ENCODE data around the gene CLIC3. TPM values are rescaled to one million over a fixed set of nuclear protein-coding genes. Genes with fewer than 3 reads are reported as not detected.

The CLIC3 gene
- total RNA-seq, 2 experiments from 2014 or later = 2.1 to 2.8 TPM

DNA sequence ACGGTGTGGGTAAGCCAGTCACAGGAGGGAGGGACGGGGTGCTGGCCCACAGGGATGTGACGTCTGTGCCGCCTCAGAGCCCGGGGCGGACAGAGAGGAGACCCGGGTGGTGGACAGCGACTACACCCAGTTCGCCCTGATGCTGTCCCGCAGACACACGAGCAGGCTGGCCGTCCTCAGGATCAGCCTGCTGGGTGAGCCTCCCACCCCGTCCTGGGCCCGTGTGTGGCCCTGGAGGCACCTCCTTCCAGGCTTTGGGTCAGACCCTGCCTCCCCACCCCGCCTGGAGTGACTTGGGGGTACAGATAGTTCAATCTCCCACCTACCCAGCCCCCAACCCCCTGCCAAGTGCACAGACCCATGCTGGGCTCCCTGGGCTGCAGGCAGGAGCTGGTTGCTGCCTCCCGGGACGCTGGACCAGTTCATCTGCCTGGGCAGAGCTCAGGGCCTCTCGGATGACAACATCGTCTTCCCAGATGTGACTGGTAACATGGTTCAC, 42.5 kb downstream of the CLIC3 start:
- Mint-ChIP-seq H3K4me3 (no peak overlapping the region), H3K4me1 (ENCODE audit: low read depth) (peaks cover 5% of the 10 kb centered on the region), H3K27ac (no peak overlapping the region), H3K36me3 (ENCODE audit: low read depth) (no peaks in the 10 kb centered on the region), H3K27me3 (no peaks in the 10 kb centered on the region), H3K9me3 (peaks cover 2% of the 10 kb centered on the region)
- ATAC-seq (ENCODE audit: poor library complexity) (no peak), DNase-seq (peak in 1 of 14 experiments; percentile 5)
- Histone ChIP-seq H3K27me3 (ENCODE audit: control insufficient read depth in 1 of 2, insufficient read depth in 2 of 2, low read length in 2 of 2) (no peaks in the 10 kb centered on the region), H3K4me1 (ENCODE audit: insufficient read depth, low read length) (peaks cover 35% of the 10 kb centered on the region), H3K9me3 (ENCODE audit: control insufficient read depth in 1 of 2, insufficient read depth in 1 of 2, low read length in 2 of 2) (peaks cover 0 to 3% of the 10 kb centered on the region in 2 experiments), H3K4me3 (ENCODE audit: low read length) (no peak overlapping the region), H3K27ac (ENCODE audit: low read depth in 1 of 2, low read length in 2 of 2) (no peak overlapping the region), H3K36me3 (ENCODE audit: insufficient read depth, low read length) (no peaks in the 10 kb centered on the region)
- TF ChIP-seq CTCF (IDR thresholded peaks at IDR 0.05) = no peak
- CTCF ChIA-PET = interaction anchor here (1.5 kb wide), 1 partner anchor 112 kb away, joined by 3 read pairs; the partner anchor contains the start of gene AJM1
- intact Hi-C loops (cut with DNase I, micrococcal nuclease) = loop anchor here in 1 of 2 experiments (10.0 kb wide), 1 partner anchor 829 kb away; no protein-coding TSS in a partner anchor
- POLR2A ChIA-PET = no interaction called here

DNA sequence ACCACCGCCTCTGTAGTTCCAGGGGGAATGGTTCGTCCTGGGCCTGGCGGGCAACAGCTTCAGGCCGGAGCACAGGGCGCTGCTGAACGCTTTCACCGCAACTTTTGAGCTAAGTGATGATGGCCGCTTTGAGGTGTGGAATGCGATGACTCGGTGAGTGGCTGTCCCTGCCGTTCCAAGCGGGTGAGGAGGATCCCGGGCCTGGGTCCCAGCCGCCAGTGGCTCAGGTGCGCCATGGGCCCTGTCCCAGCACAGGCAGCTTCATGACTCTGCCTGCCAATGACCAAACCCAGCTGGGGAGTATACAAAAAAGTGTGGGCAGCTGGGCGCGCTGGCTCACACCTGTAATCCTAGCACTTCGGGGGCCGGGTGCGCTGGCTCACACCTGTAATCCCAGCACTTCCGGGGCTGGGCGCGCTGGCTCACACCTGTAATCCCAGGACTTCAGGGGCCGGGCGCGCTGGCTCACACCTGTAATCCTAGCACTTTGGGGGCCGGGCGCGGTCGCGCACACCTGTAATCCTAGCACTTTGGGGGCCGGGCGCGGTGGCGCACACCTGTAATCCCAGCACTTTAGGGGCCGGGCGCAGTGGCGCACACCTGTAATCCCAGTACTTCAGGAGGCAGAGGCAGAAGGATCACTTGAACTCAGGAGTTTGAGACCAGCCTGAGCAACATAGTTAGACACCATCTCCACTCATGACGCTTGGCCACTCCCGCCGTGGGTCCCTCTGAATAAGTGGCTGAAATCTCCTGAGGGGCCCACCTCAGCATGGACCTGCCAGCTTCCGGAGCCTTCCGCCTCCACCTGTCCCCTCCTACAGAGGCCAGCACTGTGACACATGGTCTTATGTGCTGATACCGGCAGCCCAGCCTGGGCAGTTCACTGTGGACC, 43.2 kb downstream of the CLIC3 start:
- no peak for ATAC-seq (ENCODE audit: poor library complexity)
- intact Hi-C loops (cut with DNase I, micrococcal nuclease) = loop anchor here in 1 of 2 experiments (10.0 kb wide), 1 partner anchor 828 kb away; no protein-coding TSS in a partner anchor

More for the DNA sequence above, 43.2 kb downstream of the CLIC3 start:
- DNase-seq = no peak
- H3K4me1 Mint-ChIP-seq (ENCODE audit: low read depth) = peaks cover 5% of the 10 kb centered on the region
- H3K4me3 ChIP-seq (ENCODE audit: low read length) = no peak overlapping the region
- H3K27me3 ChIP-seq (ENCODE audit: control insufficient read depth in 1 of 2, insufficient read depth in 2 of 2, low read length in 2 of 2) = no peaks in the 10 kb centered on the region
- no peak overlapping the region for H3K27ac ChIP-seq (ENCODE audit: low read depth in 1 of 2, low read length in 2 of 2)
- no peaks in the 10 kb centered on the region for H3K9me3 ChIP-seq (ENCODE audit: control insufficient read depth in 1 of 2, insufficient read depth in 1 of 2, low read length in 2 of 2)
- H3K4me3 Mint-ChIP-seq = no peak overlapping the region
- H3K36me3 ChIP-seq (ENCODE audit: insufficient read depth, low read length) = no peaks in the 10 kb centered on the region
- ChIA-PET POLR2A (interaction anchor here (1.1 kb wide), 1 partner anchor 82 kb away, joined by 3 read pairs; no protein-coding TSS in a partner anchor), CTCF (interaction anchor here (1.5 kb wide), 1 partner anchor 111 kb away, joined by 3 read pairs; the partner anchor contains the start of gene AJM1)
- H3K9me3 Mint-ChIP-seq = peaks cover 2% of the 10 kb centered on the region
- no peak overlapping the region for H3K27ac Mint-ChIP-seq
- peaks cover 30% of the 10 kb centered on the region for H3K4me1 ChIP-seq (ENCODE audit: insufficient read depth, low read length)
- no peaks in the 10 kb centered on the region for H3K27me3 Mint-ChIP-seq
- TF ChIP-seq CTCF (IDR thresholded peaks at IDR 0.05) = no peak
- no peaks in the 10 kb centered on the region for H3K36me3 Mint-ChIP-seq (ENCODE audit: low read depth)

Measured in CD4-positive, alpha-beta T cell (primary cell).